HG03378 (cell line): ENCODE measurements around the gene ACOT2.
"Not testable (repeated sequence)": the region's sequence is repeated elsewhere in the genome, so short reads cannot be mapped to it uniquely, and the experiment has no call there.

ENCODE experiments used
- ATAC-seq: cut with Tn5 transposase; IDR thresholded peaks from one replicate; pipeline ENCODE4 v1.9.1; 2021; ENCODE audit warnings: mild to moderate bottlenecking, moderate library complexity; ENCODE audit not compliant: unreplicated experiment

The ACOT2 gene

GRCh38 chr14:73567951-73568885, 795 bp upstream of the ACOT2 start:
- ATAC-seq, result no peak

GRCh38 chr14:73568886-73569184, 178 bp upstream of the ACOT2 start:
- ATAC-seq, result peak; percentile 16

GRCh38 chr14:73570913-73571312, 1.9 kb downstream of the ACOT2 start:
- not testable (repeated sequence) for ATAC-seq

GRCh38 chr14:73573034-73573433, 4.0 kb downstream of the ACOT2 start:
- not testable (repeated sequence) for ATAC-seq

GRCh38 chr14:73573740-73574139, 4.7 kb downstream of the ACOT2 start:
- not testable (repeated sequence) for ATAC-seq

GRCh38 chr14:73574251-73574650, 5.2 kb downstream of the ACOT2 start:
- ATAC-seq, result not testable (repeated sequence)

- ATAC-seq, result no peak
Observed at GRCh38 chr14:73576391-73576790, 7.4 kb downstream of the ACOT2 start.

GRCh38 chr14:73577214-73577613, 8.2 kb downstream of the ACOT2 start:
- not testable (repeated sequence) for ATAC-seq

GRCh38 chr14:73582102-73582979, 13.3 kb downstream of the ACOT2 start:
- ATAC-seq, result not testable (repeated sequence)

GRCh38 chr14:73588695-73589094, 19.7 kb downstream of the ACOT2 start:
- ATAC-seq, result no peak

GRCh38 chr14:73589116-73589515, 20.1 kb downstream of the ACOT2 start:
- no peak for ATAC-seq

GRCh38 chr14:73590673-73591004, 21.6 kb downstream of the ACOT2 start:
- ATAC-seq, result not testable (repeated sequence)

GRCh38 chr14:73591690-73592449, 22.9 kb downstream of the ACOT2 start, which contains the start of gene ACOT4:
Gene ACOT4, plus strand, starts transcription at chr14:73591873. Its CDS starts 87 bp downstream, at chr14:73591960.
- ATAC-seq, result no peak

- no peak for ATAC-seq
Observed at GRCh38 chr14:73594491-73594890, 25.5 kb downstream of the ACOT2 start.

- no peak for ATAC-seq
Observed at GRCh38 chr14:73599499-73599898, 30.5 kb downstream of the ACOT2 start.

GRCh38 chr14:73602994-73603393, 34.0 kb downstream of the ACOT2 start:
- ATAC-seq, result no peak

- ATAC-seq, result no peak
Observed at GRCh38 chr14:73606271-73606670, 37.3 kb downstream of the ACOT2 start.

GRCh38 chr14:73607241-73607640, 38.2 kb downstream of the ACOT2 start:
- no peak for ATAC-seq

- no peak for ATAC-seq
Observed at GRCh38 chr14:73610687-73611086, 41.7 kb downstream of the ACOT2 start.

GRCh38 chr14:73612339-73613045, 43.5 kb downstream of the ACOT2 start, which contains the start of gene ACOT6:
Gene ACOT6, plus strand, starts transcription at chr14:73612517. Its CDS starts 55 bp downstream, at chr14:73612572.
- no peak for ATAC-seq
